ENCODE data around the gene ERP44.
"Not testable (repeated sequence)": the region's sequence is repeated elsewhere in the genome, so short reads cannot be mapped to it uniquely, and the experiment has no call there.

ERP44 gene

GRCh38 chr9:100067990-100068389 lies 30.8 kb downstream of the ERP44 start:
- DNase-seq (ENCODE audit: low read depth in 2 of 2): not testable (repeated sequence)

GRCh38 chr9:100066539-100066938 lies 32.3 kb downstream of the ERP44 start:
- no peak for DNase-seq (ENCODE audit: low read depth in 2 of 2)

- DNase-seq (ENCODE audit: low read depth in 2 of 2): no peak
Measured at GRCh38 chr9:100064872-100065581, 33.8 kb downstream of the ERP44 start.

- no peak for DNase-seq (ENCODE audit: low read depth in 2 of 2)
Measured at GRCh38 chr9:100063185-100063584, 35.6 kb downstream of the ERP44 start.

- DNase-seq (ENCODE audit: low read depth in 2 of 2): not testable (repeated sequence)
Measured at GRCh38 chr9:100062683-100063082, 36.1 kb downstream of the ERP44 start.

- DNase-seq (ENCODE audit: low read depth in 2 of 2): no peak
Measured at GRCh38 chr9:100058699-100059579, 39.9 kb downstream of the ERP44 start.

GRCh38 chr9:100057624-100058023 lies 41.2 kb downstream of the ERP44 start:
- no peak for DNase-seq (ENCODE audit: low read depth in 2 of 2)

- no peak for DNase-seq (ENCODE audit: low read depth in 2 of 2)
Measured at GRCh38 chr9:100056561-100056960, 42.2 kb downstream of the ERP44 start.

- DNase-seq (ENCODE audit: low read depth in 2 of 2): no peak
Measured at GRCh38 chr9:100052375-100052774, 46.4 kb downstream of the ERP44 start.

- no peak for DNase-seq (ENCODE audit: low read depth in 2 of 2)
Measured at GRCh38 chr9:100049551-100049950, 49.2 kb downstream of the ERP44 start.

GRCh38 chr9:100038472-100038871 lies 60.3 kb downstream of the ERP44 start:
- no peak for DNase-seq (ENCODE audit: low read depth in 2 of 2)

- no peak for DNase-seq (ENCODE audit: low read depth in 2 of 2)
Measured at GRCh38 chr9:100033877-100034551, 64.8 kb downstream of the ERP44 start.

- DNase-seq (ENCODE audit: low read depth in 2 of 2): no peak
Measured at GRCh38 chr9:100030548-100030947, 68.3 kb downstream of the ERP44 start.

GRCh38 chr9:100029251-100029650 lies 69.5 kb downstream of the ERP44 start:
- DNase-seq (ENCODE audit: low read depth in 2 of 2): no peak

GRCh38 chr9:100028201-100028784 lies 70.5 kb downstream of the ERP44 start:
- peak; percentile 29 to 34 for DNase-seq (ENCODE audit: low read depth in 2 of 2)

- DNase-seq (ENCODE audit: low read depth in 2 of 2): no peak
Measured at GRCh38 chr9:100027543-100027942, 71.3 kb downstream of the ERP44 start.

GRCh38 chr9:100021931-100022330 lies 76.9 kb downstream of the ERP44 start:
- DNase-seq (ENCODE audit: low read depth in 2 of 2): no peak

- no peak for DNase-seq (ENCODE audit: low read depth in 2 of 2)
Measured at GRCh38 chr9:100020121-100020795, 78.5 kb downstream of the ERP44 start.

- no peak for DNase-seq (ENCODE audit: low read depth in 2 of 2)
Measured at GRCh38 chr9:100019541-100019940, 79.3 kb downstream of the ERP44 start.

- no peak for DNase-seq (ENCODE audit: low read depth in 2 of 2)
Measured at GRCh38 chr9:100014846-100015245, 84.0 kb downstream of the ERP44 start.

- DNase-seq (ENCODE audit: low read depth in 2 of 2): no peak
Measured at GRCh38 chr9:100013573-100013972, 85.2 kb downstream of the ERP44 start.

All from stimulated activated CD8-positive, alpha-beta memory T cell treated with anti-CD3 and anti-CD28 coated beads, Interleukin-2, amount 100 ng/mL, for 1 hour (primary cell).